H1 (cell line): Measurements from ENCODE around the gene TMEM51.

Source experiments
- BRCA1 ChIP-seq: IDR thresholded peaks from 2 replicates; pipeline ENCODE4 v1.6.1; 2012; ENCODE audit warnings: low read depth, low read length, improper control_type of control experiment
- CBX5 ChIP-seq: fragments of 300-800, 300-1000 bp; sonication (generic); IDR thresholded peaks from 2 replicates; pipeline ENCODE4 v1.7.1; 2016; ENCODE audit warnings: antibody characterized with exemption, low read length, low read depth
- EGR1 ChIP-seq: IDR thresholded peaks from 2 replicates; pipeline ENCODE4 v1.6.1; 2011; ENCODE audit warnings: low read depth, low read length, borderline replicate concordance
- EP300 ChIP-seq, 2 experiments: IDR thresholded peaks; 1 replicate in 1 of 2; 2 replicates in 1 of 2; pipeline ENCODE4 v1.6.1; 2011 to 2012; ENCODE audit warnings: low read depth in 2 of 2, low read length in 2 of 2, mild to moderate bottlenecking in 2 of 2, borderline replicate concordance in 1 of 2, inconsistent platforms in 1 of 2, moderate library complexity in 1 of 2
- EZH2 ChIP-seq: fragments of 200-600 bp; sonication (generic); IDR thresholded peaks from 2 replicates; pipeline ENCODE4 v1.7.1; 2012; ENCODE audit warnings: low read depth, mild to moderate bottlenecking, moderate library complexity, low read length, inconsistent platforms; ENCODE audit not compliant: severe bottlenecking
- JUND ChIP-seq: IDR thresholded peaks from 2 replicates; pipeline ENCODE4 v1.6.1; 2011; ENCODE audit warnings: mild to moderate bottlenecking, improper control_type of control experiment, low read length
- KDM4A ChIP-seq: IDR thresholded peaks from one replicate; pipeline ENCODE4 v1.7.1; 2012; ENCODE audit warnings: low read depth, mild to moderate bottlenecking, moderate library complexity, low read length, inconsistent platforms; ENCODE audit not compliant: severe bottlenecking
- POLR2A ChIP-seq, 2 experiments: IDR thresholded peaks; 1 replicate in 1 of 2; 2 replicates in 1 of 2; pipeline ENCODE4 v1.6.1; 2011; ENCODE audit warnings: low read depth in 2 of 2, low read length in 2 of 2, mild to moderate bottlenecking in 2 of 2; ENCODE audit errors: control extremely low read depth in 1 of 2
- SP1 ChIP-seq: IDR thresholded peaks from 2 replicates; pipeline ENCODE4 v1.6.1; 2011; ENCODE audit warnings: low read depth, low read length
- USF2 ChIP-seq: IDR thresholded peaks from 2 replicates; pipeline ENCODE4 v1.6.1; 2011; ENCODE audit warnings: low read length, improper control_type of control experiment
- TF ChIP-seq, protein P1 (sequence below), 3 experiments: IDR thresholded peaks; 1 replicate in 2 of 3; 2 replicates in 1 of 3; pipeline versions ENCODE4 v1.5.1 to v1.6.1; 2011; ENCODE audit warnings: low read length in 3 of 3, mild to moderate bottlenecking in 3 of 3, inconsistent platforms in 2 of 3, low read depth in 1 of 3, moderate library complexity in 1 of 3; ENCODE audit not compliant: insufficient read depth in 1 of 3; ENCODE audit errors: control extremely low read depth in 1 of 3
- TF ChIP-seq, protein P2 (sequence below): fragments of 300-600 bp; sonication (generic); IDR thresholded peaks from 2 replicates; pipeline ENCODE4 v1.7.1; 2012; ENCODE audit warnings: low read length, moderate library complexity, mild to moderate bottlenecking, inconsistent platforms; ENCODE audit not compliant: insufficient replicate concordance

- TF ChIP-seq USF2 = no peak
- no peak for TF ChIP-seq BRCA1
- no peak for TF ChIP-seq EZH2
- TF ChIP-seq EGR1 = no peak
- TF ChIP-seq, protein P1, sequence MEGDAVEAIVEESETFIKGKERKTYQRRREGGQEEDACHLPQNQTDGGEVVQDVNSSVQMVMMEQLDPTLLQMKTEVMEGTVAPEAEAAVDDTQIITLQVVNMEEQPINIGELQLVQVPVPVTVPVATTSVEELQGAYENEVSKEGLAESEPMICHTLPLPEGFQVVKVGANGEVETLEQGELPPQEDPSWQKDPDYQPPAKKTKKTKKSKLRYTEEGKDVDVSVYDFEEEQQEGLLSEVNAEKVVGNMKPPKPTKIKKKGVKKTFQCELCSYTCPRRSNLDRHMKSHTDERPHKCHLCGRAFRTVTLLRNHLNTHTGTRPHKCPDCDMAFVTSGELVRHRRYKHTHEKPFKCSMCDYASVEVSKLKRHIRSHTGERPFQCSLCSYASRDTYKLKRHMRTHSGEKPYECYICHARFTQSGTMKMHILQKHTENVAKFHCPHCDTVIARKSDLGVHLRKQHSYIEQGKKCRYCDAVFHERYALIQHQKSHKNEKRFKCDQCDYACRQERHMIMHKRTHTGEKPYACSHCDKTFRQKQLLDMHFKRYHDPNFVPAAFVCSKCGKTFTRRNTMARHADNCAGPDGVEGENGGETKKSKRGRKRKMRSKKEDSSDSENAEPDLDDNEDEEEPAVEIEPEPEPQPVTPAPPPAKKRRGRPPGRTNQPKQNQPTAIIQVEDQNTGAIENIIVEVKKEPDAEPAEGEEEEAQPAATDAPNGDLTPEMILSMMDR (IDR thresholded peaks at IDR 0.05; ENCODE audit: control extremely low read depth in 1 of 3, insufficient read depth in 1 of 3, low read depth in 1 of 3, low read length in 3 of 3) = no peak
- no peak for TF ChIP-seq CBX5
- no peak for TF ChIP-seq KDM4A
- no peak for TF ChIP-seq EP300 (IDR thresholded peaks at IDR 0.05; ENCODE audit: borderline replicate concordance in 1 of 2, low read depth in 2 of 2, low read length in 2 of 2)
- TF ChIP-seq POLR2A (IDR thresholded peaks at IDR 0.05; ENCODE audit: control extremely low read depth in 1 of 2, low read depth in 2 of 2, low read length in 2 of 2) = no peak
- TF ChIP-seq, protein P2, sequence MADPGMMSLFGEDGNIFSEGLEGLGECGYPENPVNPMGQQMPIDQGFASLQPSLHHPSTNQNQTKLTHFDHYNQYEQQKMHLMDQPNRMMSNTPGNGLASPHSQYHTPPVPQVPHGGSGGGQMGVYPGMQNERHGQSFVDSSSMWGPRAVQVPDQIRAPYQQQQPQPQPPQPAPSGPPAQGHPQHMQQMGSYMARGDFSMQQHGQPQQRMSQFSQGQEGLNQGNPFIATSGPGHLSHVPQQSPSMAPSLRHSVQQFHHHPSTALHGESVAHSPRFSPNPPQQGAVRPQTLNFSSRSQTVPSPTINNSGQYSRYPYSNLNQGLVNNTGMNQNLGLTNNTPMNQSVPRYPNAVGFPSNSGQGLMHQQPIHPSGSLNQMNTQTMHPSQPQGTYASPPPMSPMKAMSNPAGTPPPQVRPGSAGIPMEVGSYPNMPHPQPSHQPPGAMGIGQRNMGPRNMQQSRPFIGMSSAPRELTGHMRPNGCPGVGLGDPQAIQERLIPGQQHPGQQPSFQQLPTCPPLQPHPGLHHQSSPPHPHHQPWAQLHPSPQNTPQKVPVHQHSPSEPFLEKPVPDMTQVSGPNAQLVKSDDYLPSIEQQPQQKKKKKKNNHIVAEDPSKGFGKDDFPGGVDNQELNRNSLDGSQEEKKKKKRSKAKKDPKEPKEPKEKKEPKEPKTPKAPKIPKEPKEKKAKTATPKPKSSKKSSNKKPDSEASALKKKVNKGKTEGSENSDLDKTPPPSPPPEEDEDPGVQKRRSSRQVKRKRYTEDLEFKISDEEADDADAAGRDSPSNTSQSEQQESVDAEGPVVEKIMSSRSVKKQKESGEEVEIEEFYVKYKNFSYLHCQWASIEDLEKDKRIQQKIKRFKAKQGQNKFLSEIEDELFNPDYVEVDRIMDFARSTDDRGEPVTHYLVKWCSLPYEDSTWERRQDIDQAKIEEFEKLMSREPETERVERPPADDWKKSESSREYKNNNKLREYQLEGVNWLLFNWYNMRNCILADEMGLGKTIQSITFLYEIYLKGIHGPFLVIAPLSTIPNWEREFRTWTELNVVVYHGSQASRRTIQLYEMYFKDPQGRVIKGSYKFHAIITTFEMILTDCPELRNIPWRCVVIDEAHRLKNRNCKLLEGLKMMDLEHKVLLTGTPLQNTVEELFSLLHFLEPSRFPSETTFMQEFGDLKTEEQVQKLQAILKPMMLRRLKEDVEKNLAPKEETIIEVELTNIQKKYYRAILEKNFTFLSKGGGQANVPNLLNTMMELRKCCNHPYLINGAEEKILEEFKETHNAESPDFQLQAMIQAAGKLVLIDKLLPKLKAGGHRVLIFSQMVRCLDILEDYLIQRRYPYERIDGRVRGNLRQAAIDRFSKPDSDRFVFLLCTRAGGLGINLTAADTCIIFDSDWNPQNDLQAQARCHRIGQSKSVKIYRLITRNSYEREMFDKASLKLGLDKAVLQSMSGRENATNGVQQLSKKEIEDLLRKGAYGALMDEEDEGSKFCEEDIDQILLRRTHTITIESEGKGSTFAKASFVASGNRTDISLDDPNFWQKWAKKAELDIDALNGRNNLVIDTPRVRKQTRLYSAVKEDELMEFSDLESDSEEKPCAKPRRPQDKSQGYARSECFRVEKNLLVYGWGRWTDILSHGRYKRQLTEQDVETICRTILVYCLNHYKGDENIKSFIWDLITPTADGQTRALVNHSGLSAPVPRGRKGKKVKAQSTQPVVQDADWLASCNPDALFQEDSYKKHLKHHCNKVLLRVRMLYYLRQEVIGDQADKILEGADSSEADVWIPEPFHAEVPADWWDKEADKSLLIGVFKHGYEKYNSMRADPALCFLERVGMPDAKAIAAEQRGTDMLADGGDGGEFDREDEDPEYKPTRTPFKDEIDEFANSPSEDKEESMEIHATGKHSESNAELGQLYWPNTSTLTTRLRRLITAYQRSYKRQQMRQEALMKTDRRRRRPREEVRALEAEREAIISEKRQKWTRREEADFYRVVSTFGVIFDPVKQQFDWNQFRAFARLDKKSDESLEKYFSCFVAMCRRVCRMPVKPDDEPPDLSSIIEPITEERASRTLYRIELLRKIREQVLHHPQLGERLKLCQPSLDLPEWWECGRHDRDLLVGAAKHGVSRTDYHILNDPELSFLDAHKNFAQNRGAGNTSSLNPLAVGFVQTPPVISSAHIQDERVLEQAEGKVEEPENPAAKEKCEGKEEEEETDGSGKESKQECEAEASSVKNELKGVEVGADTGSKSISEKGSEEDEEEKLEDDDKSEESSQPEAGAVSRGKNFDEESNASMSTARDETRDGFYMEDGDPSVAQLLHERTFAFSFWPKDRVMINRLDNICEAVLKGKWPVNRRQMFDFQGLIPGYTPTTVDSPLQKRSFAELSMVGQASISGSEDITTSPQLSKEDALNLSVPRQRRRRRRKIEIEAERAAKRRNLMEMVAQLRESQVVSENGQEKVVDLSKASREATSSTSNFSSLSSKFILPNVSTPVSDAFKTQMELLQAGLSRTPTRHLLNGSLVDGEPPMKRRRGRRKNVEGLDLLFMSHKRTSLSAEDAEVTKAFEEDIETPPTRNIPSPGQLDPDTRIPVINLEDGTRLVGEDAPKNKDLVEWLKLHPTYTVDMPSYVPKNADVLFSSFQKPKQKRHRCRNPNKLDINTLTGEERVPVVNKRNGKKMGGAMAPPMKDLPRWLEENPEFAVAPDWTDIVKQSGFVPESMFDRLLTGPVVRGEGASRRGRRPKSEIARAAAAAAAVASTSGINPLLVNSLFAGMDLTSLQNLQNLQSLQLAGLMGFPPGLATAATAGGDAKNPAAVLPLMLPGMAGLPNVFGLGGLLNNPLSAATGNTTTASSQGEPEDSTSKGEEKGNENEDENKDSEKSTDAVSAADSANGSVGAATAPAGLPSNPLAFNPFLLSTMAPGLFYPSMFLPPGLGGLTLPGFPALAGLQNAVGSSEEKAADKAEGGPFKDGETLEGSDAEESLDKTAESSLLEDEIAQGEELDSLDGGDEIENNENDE = no peak
- TF ChIP-seq SP1 = no peak
- TF ChIP-seq JUND = no peak
These were observed 98.6 kb downstream of the TMEM51 start for GRCh38 chr1:15251857-15252835.
